Measurements from ENCODE around the gene RNF111.

The RNF111 gene

GRCh38 chr15:59001946-59002345 is 14.5 kb downstream of the RNF111 start:
- DNase-seq, result no peak

- DNase-seq, result no peak
Measured at GRCh38 chr15:59002418-59002859, 15.0 kb downstream of the RNF111 start.

- no peak for DNase-seq
Measured at GRCh38 chr15:59005579-59005978, 18.1 kb downstream of the RNF111 start.

GRCh38 chr15:59008086-59008485 is 20.6 kb downstream of the RNF111 start:
- no peak for DNase-seq

GRCh38 chr15:59011262-59011952 is 23.9 kb downstream of the RNF111 start:
- no peak for DNase-seq

- DNase-seq, result no peak
Measured at GRCh38 chr15:59013246-59013873, 25.9 kb downstream of the RNF111 start.

GRCh38 chr15:59014068-59014467 is 26.6 kb downstream of the RNF111 start:
- DNase-seq, result no peak

- DNase-seq, result no peak
Measured at GRCh38 chr15:59017449-59017848, 30.0 kb downstream of the RNF111 start.

- no peak for DNase-seq
Measured at GRCh38 chr15:59018833-59019232, 31.4 kb downstream of the RNF111 start.

- no peak for DNase-seq
Measured at GRCh38 chr15:59020322-59020721, 32.9 kb downstream of the RNF111 start.

- no peak for DNase-seq
Measured at GRCh38 chr15:59022188-59022587, 34.7 kb downstream of the RNF111 start.

GRCh38 chr15:59026207-59026606 is 38.7 kb downstream of the RNF111 start:
- DNase-seq, result no peak

- DNase-seq, result no peak
Measured at GRCh38 chr15:59028387-59028955, 41.0 kb downstream of the RNF111 start.

GRCh38 chr15:59029554-59029953 is 42.1 kb downstream of the RNF111 start:
- no peak for DNase-seq

GRCh38 chr15:59035201-59035600 is 47.7 kb downstream of the RNF111 start:
- DNase-seq, result no peak

GRCh38 chr15:59039225-59039624 is 51.8 kb downstream of the RNF111 start:
- DNase-seq, result no peak

- DNase-seq, result no peak
Measured at GRCh38 chr15:59042041-59042440, 54.6 kb downstream of the RNF111 start.

- no peak for DNase-seq
Measured at GRCh38 chr15:59048897-59049296, 61.4 kb downstream of the RNF111 start.

GRCh38 chr15:59051873-59052861 is 64.7 kb downstream of the RNF111 start:
- DNase-seq, result no peak

- DNase-seq, result no peak
Measured at GRCh38 chr15:59052915-59053407, 65.5 kb downstream of the RNF111 start.

GRCh38 chr15:59053482-59053881 is 66.0 kb downstream of the RNF111 start:
- DNase-seq, result no peak

GRCh38 chr15:59059076-59059597 is 71.7 kb downstream of the RNF111 start:
- no peak for DNase-seq

GRCh38 chr15:59060348-59060747 is 72.9 kb downstream of the RNF111 start:
- no peak for DNase-seq

Measured in activated CD4-positive, alpha-beta T cell treated with anti-CD3 and anti-CD28 coated beads, Interleukin-2, amount 50 U/mL, for 1 hour (primary cell).